Measurements from ENCODE around the gene IGF1.

DNA sequence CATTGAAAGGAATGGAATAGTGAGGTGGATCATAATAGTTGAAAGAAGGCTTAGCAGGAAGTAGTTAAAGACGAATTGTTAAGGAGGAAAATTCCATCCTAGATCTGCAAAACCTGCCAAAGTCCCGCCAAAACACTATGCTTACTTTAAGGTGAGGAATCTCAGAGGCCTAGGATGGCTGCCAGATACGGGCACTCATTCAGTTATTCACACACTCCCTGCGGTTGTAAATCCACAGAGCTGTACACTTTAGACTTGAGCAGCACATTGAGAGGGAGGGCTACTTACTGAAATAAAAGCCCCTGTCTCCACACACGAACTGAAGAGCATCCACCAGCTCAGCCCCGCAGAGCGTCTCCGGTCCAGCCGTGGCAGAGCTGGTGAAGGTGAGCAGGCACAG is 5.0 kb downstream of the IGF1 start:
- TF ChIP-seq, protein P1, sequence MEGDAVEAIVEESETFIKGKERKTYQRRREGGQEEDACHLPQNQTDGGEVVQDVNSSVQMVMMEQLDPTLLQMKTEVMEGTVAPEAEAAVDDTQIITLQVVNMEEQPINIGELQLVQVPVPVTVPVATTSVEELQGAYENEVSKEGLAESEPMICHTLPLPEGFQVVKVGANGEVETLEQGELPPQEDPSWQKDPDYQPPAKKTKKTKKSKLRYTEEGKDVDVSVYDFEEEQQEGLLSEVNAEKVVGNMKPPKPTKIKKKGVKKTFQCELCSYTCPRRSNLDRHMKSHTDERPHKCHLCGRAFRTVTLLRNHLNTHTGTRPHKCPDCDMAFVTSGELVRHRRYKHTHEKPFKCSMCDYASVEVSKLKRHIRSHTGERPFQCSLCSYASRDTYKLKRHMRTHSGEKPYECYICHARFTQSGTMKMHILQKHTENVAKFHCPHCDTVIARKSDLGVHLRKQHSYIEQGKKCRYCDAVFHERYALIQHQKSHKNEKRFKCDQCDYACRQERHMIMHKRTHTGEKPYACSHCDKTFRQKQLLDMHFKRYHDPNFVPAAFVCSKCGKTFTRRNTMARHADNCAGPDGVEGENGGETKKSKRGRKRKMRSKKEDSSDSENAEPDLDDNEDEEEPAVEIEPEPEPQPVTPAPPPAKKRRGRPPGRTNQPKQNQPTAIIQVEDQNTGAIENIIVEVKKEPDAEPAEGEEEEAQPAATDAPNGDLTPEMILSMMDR (IDR thresholded peaks at IDR 0.05) = no peak
- TF ChIP-seq MXD4 (CRISPR knock-in tag; IDR thresholded peaks at IDR 0.05; ENCODE audit: borderline replicate concordance) (no peak), NR2C2 (CRISPR knock-in tag; IDR thresholded peaks at IDR 0.05) (no peak), NFYB (CRISPR knock-in tag; conservative IDR thresholded peaks at IDR 0.05; ENCODE audit: low read depth) (no peak), ZNF423 (CRISPR knock-in tag; IDR thresholded peaks at IDR 0.05) (no peak), ETV6 (CRISPR knock-in tag; IDR thresholded peaks at IDR 0.05) (no peak)
- TF ChIP-seq, protein P2, sequence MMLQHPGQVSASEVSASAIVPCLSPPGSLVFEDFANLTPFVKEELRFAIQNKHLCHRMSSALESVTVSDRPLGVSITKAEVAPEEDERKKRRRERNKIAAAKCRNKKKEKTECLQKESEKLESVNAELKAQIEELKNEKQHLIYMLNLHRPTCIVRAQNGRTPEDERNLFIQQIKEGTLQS (CRISPR knock-in tag; conservative IDR thresholded peaks at IDR 0.05) = no peak
- TF ChIP-seq, protein P3, sequence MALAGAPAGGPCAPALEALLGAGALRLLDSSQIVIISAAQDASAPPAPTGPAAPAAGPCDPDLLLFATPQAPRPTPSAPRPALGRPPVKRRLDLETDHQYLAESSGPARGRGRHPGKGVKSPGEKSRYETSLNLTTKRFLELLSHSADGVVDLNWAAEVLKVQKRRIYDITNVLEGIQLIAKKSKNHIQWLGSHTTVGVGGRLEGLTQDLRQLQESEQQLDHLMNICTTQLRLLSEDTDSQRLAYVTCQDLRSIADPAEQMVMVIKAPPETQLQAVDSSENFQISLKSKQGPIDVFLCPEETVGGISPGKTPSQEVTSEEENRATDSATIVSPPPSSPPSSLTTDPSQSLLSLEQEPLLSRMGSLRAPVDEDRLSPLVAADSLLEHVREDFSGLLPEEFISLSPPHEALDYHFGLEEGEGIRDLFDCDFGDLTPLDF (CRISPR knock-in tag; IDR thresholded peaks at IDR 0.05) = no peak

Measured in WTC11 (cell line).